HG03025 (cell line): ENCODE data around the gene VAMP8.
"Not testable (repeated sequence)": the region's sequence is repeated elsewhere in the genome, so short reads cannot be mapped to it uniquely, and the experiment has no call there.

Experiments used
- ATAC-seq: cut with Tn5 transposase; IDR thresholded peaks from one replicate; pipeline ENCODE4 v1.9.1; 2021; ENCODE audit warnings: mild to moderate bottlenecking, moderate library complexity; ENCODE audit not compliant: unreplicated experiment, low FRiP score

VAMP8 gene

GRCh38 chr2:85613717-85614515 is 36.5 kb downstream of the VAMP8 start:
- no peak for ATAC-seq

- not testable (repeated sequence) for ATAC-seq
Measured at GRCh38 chr2:85614757-85615156, 37.4 kb downstream of the VAMP8 start.

GRCh38 chr2:85615413-85615728 is 38.0 kb downstream of the VAMP8 start:
- no peak for ATAC-seq

GRCh38 chr2:85617723-85618122 is 40.3 kb downstream of the VAMP8 start:
- not testable (repeated sequence) for ATAC-seq

- ATAC-seq: no peak
Measured at GRCh38 chr2:85619617-85620016, 42.2 kb downstream of the VAMP8 start.

- no peak for ATAC-seq
Measured at GRCh38 chr2:85621338-85621737, 44.0 kb downstream of the VAMP8 start.

GRCh38 chr2:85623991-85624390 is 46.6 kb downstream of the VAMP8 start:
- ATAC-seq: no peak

GRCh38 chr2:85628658-85629057 is 51.3 kb downstream of the VAMP8 start:
- ATAC-seq: no peak

- no peak for ATAC-seq
Measured at GRCh38 chr2:85631316-85631715, 53.9 kb downstream of the VAMP8 start.
